ENCODE results near the gene CCSER1. TPM values are rescaled to one million over a fixed set of nuclear protein-coding genes. Genes with fewer than 3 reads are reported as not detected.

CCSER1 gene
- polyA plus RNA-seq, 1 donor from 2014 or later: 20.8 TPM

GRCh38 chr4:91279899-91280298, 1152.7 kb downstream of the CCSER1 start:
- no peak overlapping the region for H3K9ac ChIP-seq (ENCODE audit: low read length)
- no peak overlapping the region for H2AFZ ChIP-seq (ENCODE audit: low read depth, low read length)
- H3K27me3 ChIP-seq (ENCODE audit: insufficient read depth, low read depth, low read length): no peaks in the 10 kb centered on the region
- peaks cover 3% of the 10 kb centered on the region for H3F3A ChIP-seq (ENCODE audit: insufficient read depth, low read length, poor library complexity, severe bottlenecking)
- H3K79me2 ChIP-seq (replicated peaks; ENCODE audit: insufficient read depth, low read length): no peaks in the 10 kb centered on the region
- H3K9me3 ChIP-seq (ENCODE audit: low read length): no peaks in the 10 kb centered on the region
- H3K9me2 ChIP-seq (ENCODE audit: insufficient read depth, low read length): no peaks in the 10 kb centered on the region
- no peaks in the 10 kb centered on the region for H3K36me3 ChIP-seq (ENCODE audit: insufficient read depth, low read length)
- TF ChIP-seq SMC3 (conservative IDR thresholded peaks at IDR 0.05; ENCODE audit: poor library complexity): no peak
- TF ChIP-seq TAF1 (IDR thresholded peaks at IDR 0.05; ENCODE audit: low read depth): no peak
- no peak for TF ChIP-seq EP300 (conservative IDR thresholded peaks at IDR 0.05; ENCODE audit: poor library complexity, severe bottlenecking)
- no peak for TF ChIP-seq EZH2 (IDR thresholded peaks at IDR 0.05; ENCODE audit: borderline replicate concordance, insufficient read depth, low read length, poor library complexity, severe bottlenecking)
- no peak for TF ChIP-seq RAD21 (conservative IDR thresholded peaks at IDR 0.05)
- no peak for TF ChIP-seq REST (IDR thresholded peaks at IDR 0.05; ENCODE audit: borderline replicate concordance)
- no peak for TF ChIP-seq POLR2AphosphoS5 (IDR thresholded peaks at IDR 0.05)
- TF ChIP-seq MXI1 (conservative IDR thresholded peaks at IDR 0.05; ENCODE audit: poor library complexity, severe bottlenecking): no peak
- no peak for TF ChIP-seq CTCF (IDR thresholded peaks at IDR 0.05; ENCODE audit: poor library complexity, severe bottlenecking)
- H3K4me2 ChIP-seq (ENCODE audit: low read length): no peak overlapping the region
- no peak overlapping the region for H3K4me3 ChIP-seq (ENCODE audit: low read length)
- H4K20me1 ChIP-seq (ENCODE audit: insufficient read depth): no peaks in the 10 kb centered on the region
- H3K27ac ChIP-seq (ENCODE audit: low read length): no peak overlapping the region

- TF ChIP-seq CTCF (IDR thresholded peaks at IDR 0.05; ENCODE audit: poor library complexity, severe bottlenecking) (no peak), SMC3 (conservative IDR thresholded peaks at IDR 0.05; ENCODE audit: poor library complexity) (no peak), POLR2AphosphoS5 (IDR thresholded peaks at IDR 0.05) (no peak), REST (IDR thresholded peaks at IDR 0.05; ENCODE audit: borderline replicate concordance) (no peak), MXI1 (conservative IDR thresholded peaks at IDR 0.05; ENCODE audit: poor library complexity, severe bottlenecking) (no peak), TAF1 (IDR thresholded peaks at IDR 0.05; ENCODE audit: low read depth) (no peak), RAD21 (conservative IDR thresholded peaks at IDR 0.05) (no peak), EZH2 (IDR thresholded peaks at IDR 0.05; ENCODE audit: borderline replicate concordance, insufficient read depth, low read length, poor library complexity, severe bottlenecking) (no peak), EP300 (conservative IDR thresholded peaks at IDR 0.05; ENCODE audit: poor library complexity, severe bottlenecking) (no peak)
- H3K27me3 ChIP-seq (ENCODE audit: insufficient read depth, low read depth, low read length): no peaks in the 10 kb centered on the region
- no peaks in the 10 kb centered on the region for H3K79me2 ChIP-seq (replicated peaks; ENCODE audit: insufficient read depth, low read length)
- H3K36me3 ChIP-seq (ENCODE audit: insufficient read depth, low read length): no peaks in the 10 kb centered on the region
- H3K9me2 ChIP-seq (ENCODE audit: insufficient read depth, low read length): no peaks in the 10 kb centered on the region
- no peak overlapping the region for H2AFZ ChIP-seq (ENCODE audit: low read depth, low read length)
- peaks cover 3% of the 10 kb centered on the region for H3F3A ChIP-seq (ENCODE audit: insufficient read depth, low read length, poor library complexity, severe bottlenecking)
- no peak overlapping the region for H3K27ac ChIP-seq (ENCODE audit: low read length)
- no peaks in the 10 kb centered on the region for H4K20me1 ChIP-seq (ENCODE audit: insufficient read depth)
- no peak overlapping the region for H3K4me3 ChIP-seq (ENCODE audit: low read length)
- no peak overlapping the region for H3K4me2 ChIP-seq (ENCODE audit: low read length)
- H3K9me3 ChIP-seq (ENCODE audit: low read length): no peaks in the 10 kb centered on the region
- H3K9ac ChIP-seq (ENCODE audit: low read length): no peak overlapping the region
Measured at GRCh38 chr4:91280551-91281290, 1153.5 kb downstream of the CCSER1 start.

Data from neural cell (in vitro differentiated cells).